ENCODE results near the gene ECM1.

Gene ECM1

DNA sequence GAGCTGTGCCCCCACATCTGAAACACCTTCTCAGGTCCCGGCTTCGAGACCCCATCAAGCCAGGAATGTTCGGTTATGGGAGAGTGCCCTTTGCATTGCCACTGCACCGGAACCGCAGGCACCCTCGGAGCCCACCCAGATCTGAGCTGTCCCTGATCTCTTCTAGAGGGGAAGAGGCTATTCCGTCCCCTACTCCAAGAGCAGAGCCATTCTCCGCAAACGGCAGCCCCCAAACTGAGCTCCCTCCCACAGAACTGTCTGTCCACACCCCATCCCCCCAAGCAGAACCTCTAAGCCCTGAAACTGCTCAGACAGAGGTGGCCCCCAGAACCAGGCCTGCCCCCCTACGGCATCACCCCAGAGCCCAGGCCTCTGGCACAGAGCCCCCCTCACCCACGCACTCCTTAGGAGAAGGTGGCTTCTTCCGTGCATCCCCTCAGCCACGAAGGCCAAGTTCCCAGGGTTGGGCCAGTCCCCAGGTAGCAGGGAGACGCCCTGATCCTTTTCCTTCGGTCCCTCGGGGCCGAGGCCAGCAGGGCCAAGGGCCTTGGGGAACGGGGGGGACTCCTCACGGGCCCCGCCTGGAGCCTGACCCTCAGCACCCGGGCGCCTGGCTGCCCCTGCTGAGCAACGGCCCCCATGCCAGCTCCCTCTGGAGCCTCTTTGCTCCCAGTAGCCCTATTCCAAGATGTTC lies 45.6 kb downstream of the ECM1 start:
- no peak for TF ChIP-seq POLR2A (IDR thresholded peaks at IDR 0.05; ENCODE audit: low read depth, low read length)
- DNase-seq (ENCODE audit: insufficient read length, low spot score) = no peak
- no peak for FAIRE-seq

DNA sequence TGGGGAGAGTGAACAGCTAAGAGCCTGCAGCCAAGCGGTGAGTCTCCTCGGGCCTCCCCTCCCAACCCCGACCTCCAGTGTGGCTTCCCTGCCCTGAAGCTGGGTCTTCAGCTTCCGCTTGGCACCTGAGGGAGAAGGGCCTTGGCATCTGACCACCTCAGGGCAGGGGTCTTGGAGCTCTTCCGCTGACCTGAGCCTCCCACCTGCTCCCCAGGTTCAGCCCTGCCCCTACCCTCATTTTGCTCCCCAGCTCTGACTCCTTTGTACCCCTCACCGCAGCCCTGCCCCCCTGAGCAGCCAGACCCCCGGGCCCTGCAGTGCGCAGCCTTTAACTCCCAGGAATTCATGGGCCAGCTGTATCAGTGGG lies 46.2 kb downstream of the ECM1 start:
- FAIRE-seq = no peak
- no peak for DNase-seq (ENCODE audit: insufficient read length, low spot score)
- TF ChIP-seq POLR2A (IDR thresholded peaks at IDR 0.05; ENCODE audit: low read depth, low read length) = no peak

DNA sequence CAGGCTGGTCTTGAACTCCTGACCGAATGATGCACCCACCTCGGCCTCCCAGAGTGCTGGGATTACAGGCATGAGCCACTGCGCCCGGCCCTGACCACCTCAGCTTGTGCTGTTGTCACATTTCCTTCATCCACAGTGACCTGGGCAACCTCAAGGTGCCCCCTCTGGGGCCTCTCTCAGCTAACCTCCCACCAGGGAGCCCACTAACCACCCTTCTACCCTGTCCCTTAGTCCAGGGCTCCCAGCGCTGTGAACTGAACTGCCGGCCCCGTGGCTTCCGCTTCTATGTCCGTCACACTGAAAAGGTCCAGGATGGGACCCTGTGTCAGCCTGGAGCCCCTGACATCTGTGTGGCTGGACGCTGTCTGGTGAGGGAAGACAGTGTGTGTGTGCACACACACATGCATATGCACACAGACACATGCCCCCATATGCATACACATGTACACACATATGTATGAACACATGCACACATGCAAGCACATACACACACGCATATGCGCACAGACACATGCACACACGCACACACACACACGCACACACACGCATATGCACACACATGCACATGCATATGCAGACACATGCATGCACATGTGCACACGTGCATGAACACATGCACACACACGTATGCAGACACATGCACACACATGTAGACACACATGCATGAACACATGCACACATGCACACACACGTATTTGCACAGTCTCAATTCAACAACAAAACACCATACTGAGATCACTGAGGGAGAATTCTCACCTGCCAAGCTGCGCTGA lies 47.5 kb downstream of the ECM1 start:
- DNase-seq (ENCODE audit: insufficient read length, low spot score) = no peak
- no peak for FAIRE-seq
- TF ChIP-seq POLR2A (IDR thresholded peaks at IDR 0.05; ENCODE audit: low read depth, low read length) = no peak

DNA sequence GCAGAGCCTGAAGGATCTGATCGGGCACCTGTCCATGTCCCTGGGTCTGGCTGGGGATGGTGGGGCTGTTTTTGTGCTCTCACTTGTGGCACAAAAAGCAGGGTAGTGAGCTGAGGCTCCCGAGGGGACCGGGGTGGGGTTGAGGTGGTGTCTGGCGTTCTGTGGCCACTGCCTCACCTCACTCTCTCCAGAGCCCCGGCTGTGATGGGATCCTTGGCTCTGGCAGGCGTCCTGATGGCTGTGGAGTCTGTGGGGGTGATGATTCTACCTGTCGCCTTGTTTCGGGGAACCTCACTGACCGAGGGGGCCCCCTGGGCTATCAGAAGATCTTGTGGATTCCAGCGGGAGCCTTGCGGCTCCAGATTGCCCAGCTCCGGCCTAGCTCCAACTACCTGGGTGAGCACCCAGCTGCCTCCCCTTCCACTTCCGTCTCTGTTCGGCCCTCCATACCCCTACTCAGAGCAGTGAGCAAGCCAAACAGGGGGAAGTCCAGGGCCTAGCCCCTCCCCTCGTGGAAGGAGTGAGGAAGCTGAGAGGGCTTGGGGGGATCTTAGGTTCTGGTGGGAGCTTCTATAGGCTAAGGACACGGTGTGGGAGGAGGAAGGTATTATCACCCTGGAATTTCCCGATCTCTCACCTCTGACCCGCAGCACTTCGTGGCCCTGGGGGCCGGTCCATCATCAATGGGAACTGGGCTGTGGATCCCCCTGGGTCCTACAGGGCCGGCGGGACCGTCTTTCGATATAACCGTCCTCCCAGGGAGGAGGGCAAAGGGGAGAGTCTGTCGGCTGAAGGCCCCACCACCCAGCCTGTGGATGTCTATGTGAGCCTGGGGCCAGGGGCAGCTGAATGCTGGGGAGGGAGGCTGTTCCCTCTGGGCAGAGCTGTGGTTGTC lies 48.3 kb downstream of the ECM1 start:
- FAIRE-seq (no peak), DNase-seq (ENCODE audit: insufficient read length, low spot score) (no peak)
- TF ChIP-seq POLR2A (IDR thresholded peaks at IDR 0.05; ENCODE audit: low read depth, low read length) = no peak

DNA sequence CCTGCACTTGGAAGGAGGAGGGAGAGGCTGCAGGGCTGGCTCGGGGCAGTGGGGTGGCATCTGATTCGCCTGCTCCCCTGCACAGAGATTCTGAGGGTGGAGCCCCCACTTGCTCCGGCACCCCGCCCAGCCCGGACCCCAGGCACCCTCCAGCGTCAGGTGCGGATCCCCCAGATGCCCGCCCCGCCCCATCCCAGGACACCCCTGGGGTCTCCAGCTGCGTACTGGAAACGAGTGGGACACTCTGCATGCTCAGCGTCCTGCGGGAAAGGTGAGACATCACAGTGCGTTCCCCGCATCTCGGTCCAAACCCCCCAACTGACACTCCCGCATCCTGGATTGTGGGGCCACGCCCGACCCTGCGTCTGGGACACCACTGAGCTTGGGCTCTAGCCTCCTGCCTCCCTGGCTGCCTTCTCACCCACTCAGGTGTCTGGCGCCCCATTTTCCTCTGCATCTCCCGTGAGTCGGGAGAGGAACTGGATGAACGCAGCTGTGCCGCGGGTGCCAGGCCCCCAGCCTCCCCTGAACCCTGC lies 49.2 kb downstream of the ECM1 start:
- FAIRE-seq (no peak), DNase-seq (ENCODE audit: insufficient read length, low spot score) (no peak)
- no peak for TF ChIP-seq POLR2A (IDR thresholded peaks at IDR 0.05; ENCODE audit: low read depth, low read length)

DNA sequence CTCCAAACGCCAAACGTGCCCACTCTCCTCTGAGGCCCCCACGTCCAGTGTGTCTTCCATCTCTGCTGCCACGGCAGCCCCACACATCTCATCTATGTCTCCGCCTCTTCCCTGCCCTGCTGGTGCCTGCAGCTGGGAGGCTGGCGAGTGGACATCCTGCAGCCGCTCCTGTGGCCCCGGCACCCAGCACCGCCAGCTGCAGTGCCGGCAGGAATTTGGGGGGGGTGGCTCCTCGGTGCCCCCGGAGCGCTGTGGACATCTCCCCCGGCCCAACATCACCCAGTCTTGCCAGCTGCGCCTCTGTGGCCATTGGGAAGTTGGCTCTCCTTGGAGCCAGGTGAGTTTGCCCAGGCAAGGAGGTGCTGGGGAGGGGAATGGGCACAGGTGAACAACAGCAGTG lies 49.9 kb downstream of the ECM1 start:
- FAIRE-seq (no peak), DNase-seq (ENCODE audit: insufficient read length, low spot score) (no peak)
- TF ChIP-seq POLR2A (IDR thresholded peaks at IDR 0.05; ENCODE audit: low read depth, low read length) = no peak

DNA sequence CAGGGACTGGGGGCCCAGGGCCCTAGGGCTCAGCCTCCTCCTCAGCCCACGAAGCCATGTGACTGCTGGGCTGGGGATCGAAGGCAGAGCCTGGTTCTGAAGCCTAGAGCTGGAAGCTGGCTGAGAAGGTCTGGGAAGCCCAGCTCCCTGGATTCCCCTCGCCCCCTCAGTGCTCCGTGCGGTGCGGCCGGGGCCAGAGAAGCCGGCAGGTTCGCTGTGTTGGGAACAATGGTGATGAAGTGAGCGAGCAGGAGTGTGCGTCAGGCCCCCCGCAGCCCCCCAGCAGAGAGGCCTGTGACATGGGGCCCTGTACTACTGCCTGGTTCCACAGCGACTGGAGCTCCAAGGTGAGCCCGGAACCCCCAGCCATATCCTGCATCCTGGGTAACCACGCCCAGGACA lies 50.4 kb downstream of the ECM1 start:
- DNase-seq (ENCODE audit: insufficient read length, low spot score) (no peak), FAIRE-seq (no peak)
- no peak for TF ChIP-seq POLR2A (IDR thresholded peaks at IDR 0.05; ENCODE audit: low read depth, low read length)

DNA sequence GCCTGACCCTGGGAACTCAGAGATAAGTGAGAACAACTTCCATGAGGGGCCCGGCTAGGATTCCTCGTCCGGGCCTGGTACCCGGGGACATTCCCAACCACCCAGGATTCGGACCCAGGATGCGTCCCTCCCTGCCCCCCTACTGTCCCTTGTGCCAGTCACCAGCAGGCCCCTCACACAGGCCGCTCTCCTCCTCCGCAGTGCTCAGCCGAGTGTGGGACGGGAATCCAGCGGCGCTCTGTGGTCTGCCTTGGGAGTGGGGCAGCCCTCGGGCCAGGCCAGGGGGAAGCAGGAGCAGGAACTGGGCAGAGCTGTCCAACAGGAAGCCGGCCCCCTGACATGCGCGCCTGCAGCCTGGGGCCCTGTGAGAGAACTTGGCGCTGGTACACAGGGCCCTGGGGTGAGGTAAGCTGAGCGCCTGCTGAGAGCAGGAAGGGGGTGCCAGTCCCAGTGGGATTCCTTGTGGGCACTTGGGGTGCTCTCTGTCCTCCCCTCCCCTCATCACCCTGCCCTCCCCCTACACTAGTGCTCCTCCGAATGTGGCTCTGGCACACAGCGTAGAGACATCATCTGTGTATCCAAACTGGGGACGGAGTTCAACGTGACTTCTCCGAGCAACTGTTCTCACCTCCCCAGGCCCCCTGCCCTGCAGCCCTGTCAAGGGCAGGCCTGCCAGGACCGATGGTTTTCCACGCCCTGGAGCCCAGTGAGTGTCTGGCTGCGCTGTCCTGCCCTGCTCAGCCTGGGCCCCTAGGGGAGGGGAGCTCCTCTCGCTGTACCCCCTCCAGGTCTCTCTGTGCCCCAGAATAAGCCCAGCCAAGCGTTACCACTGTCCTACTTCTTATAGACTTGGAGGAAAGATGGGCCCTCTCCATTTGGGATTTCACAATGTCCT lies 51.1 kb downstream of the ECM1 start:
- DNase-seq (ENCODE audit: insufficient read length, low spot score) (no peak), FAIRE-seq (no peak)
- no peak for TF ChIP-seq POLR2A (IDR thresholded peaks at IDR 0.05; ENCODE audit: low read depth, low read length)

DNA sequence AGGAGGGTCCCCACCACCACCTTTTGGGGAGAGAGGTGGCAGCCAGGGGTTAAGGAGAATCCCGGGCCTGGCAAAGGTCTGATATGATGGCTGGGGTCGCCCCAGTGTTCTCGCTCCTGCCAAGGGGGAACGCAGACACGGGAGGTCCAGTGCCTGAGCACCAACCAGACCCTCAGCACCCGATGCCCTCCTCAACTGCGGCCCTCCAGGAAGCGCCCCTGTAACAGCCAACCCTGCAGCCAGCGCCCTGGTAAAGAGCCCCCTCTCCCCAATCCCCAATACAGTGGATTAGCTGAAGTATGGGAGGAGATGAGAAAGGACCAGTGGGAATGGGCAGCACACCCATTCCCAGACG lies 51.7 kb downstream of the ECM1 start:
- FAIRE-seq = no peak

DNA sequence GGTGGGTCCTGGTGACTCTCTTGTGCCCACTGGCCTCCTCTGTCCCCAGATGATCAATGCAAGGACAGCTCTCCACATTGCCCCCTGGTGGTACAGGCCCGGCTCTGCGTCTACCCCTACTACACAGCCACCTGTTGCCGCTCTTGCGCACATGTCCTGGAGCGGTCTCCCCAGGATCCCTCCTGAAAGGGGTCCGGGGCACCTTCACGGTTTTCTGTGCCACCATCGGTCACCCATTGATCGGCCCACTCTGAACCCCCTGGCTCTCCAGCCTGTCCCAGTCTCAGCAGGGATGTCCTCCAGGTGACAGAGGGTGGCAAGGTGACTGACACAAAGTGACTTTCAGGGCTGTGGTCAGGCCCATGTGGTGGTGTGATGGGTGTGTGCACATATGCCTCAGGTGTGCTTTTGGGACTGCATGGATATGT lies 52.1 kb downstream of the ECM1 start:
- DNase-seq (ENCODE audit: insufficient read length, low spot score) = peak; percentile 55
- no peak for TF ChIP-seq POLR2A (IDR thresholded peaks at IDR 0.05; ENCODE audit: low read depth, low read length)
- FAIRE-seq = no peak

More for the DNA sequence above, 51.7 kb downstream of the ECM1 start:
- DNase-seq (ENCODE audit: insufficient read length, low spot score) = no peak
- no peak for TF ChIP-seq POLR2A (IDR thresholded peaks at IDR 0.05; ENCODE audit: low read depth, low read length)

DNA sequence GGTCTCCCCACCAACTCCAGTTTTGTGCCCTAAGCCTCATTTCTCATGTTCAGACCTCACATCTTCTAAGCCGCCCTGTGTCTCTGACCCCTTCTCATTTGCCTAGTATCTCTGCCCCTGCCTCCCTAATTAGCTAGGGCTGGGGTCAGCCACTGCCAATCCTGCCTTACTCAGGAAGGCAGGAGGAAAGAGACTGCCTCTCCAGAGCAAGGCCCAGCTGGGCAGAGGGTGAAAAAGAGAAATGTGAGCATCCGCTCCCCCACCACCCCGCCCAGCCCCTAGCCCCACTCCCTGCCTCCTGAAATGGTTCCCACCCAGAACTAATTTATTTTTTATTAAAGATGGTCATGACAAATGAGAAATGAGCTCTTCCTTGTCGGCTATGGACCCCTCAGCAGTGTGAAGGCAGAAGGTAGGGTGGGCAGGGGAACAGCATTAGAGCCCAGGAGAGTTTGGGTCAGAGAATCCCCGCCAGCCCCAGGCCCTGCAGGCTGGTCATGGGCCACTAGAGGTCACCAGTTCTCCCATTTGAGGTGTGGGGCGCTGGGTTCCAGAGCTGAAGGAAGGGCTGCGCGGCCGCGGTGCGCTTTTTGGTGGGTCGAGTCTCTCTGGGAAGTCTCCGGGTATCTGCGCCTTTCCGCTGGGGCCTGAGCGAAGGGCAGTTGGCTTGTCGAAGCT lies 52.8 kb downstream of the ECM1 start:
- FAIRE-seq (no peak), DNase-seq (ENCODE audit: insufficient read length, low spot score) (peak; percentile 71)

DNA sequence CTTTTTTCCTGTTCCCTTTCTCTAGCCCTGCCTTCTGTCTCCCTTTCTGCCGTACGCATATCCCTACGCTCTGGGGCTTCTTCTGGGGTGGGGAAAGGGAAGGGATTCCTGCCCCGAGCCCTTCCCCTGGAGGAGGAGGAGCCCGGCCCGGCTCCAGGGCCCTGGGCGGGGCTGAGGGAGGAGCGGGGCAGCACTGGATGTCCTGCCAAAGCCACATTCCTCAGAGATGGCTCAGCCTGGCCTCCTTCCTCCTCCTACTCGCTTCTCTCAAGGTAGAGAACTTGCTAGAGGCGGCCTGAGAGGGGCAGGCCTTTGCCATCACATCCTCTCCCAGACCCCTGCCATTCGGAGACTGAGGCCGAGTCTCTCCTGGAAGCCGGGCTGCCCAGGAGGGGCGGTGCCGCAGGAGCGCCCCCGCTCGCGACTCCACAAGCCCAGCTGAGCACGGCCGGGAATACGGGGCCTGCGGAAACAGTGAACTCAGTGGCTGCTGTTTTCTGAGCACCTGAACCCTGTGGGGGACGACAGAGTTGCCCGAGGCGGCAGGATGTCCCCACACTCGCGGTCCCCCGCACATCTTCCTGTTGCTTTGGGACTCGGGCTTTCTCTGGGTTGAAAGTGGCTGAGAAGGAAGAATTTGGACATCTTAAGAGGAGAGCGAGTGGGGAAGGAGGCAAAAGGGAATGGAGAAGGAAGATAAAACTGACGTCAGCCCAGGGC lies 53.5 kb downstream of the ECM1 start:
- FAIRE-seq = no peak
- peak; percentile 87 for DNase-seq (ENCODE audit: insufficient read length, low spot score)
- TF ChIP-seq POLR2A (IDR thresholded peaks at IDR 0.05; ENCODE audit: low read depth, low read length) = peak; percentile 65

More for the DNA sequence above, 52.8 kb downstream of the ECM1 start:
- no peak for TF ChIP-seq POLR2A (IDR thresholded peaks at IDR 0.05; ENCODE audit: low read depth, low read length)
